ENCODE measurements around the gene IFNA17.
"Not testable (repeated sequence)": the region's sequence is repeated elsewhere in the genome, so short reads cannot be mapped to it uniquely, and the experiment has no call there.

IFNA17 gene

DNA sequence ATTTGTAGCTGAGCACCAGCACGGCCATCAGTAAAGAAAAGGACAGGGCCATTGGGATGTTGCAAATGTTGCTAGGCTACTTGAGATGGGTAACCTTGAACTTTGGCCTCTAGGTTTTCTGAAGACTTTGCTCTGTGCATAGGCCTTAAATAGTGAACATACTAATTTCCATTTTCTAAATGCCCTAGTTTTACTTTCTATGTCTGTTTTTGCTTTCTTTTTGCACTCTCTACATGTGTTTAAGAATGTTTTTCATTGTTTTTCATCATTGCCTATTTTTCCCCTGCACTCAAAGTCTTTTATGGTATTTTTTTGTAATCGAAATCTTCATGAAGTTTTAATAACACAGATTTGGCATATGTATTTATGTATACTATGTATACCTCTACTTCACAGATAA is at the start of gene IFNA17:
IFNA17 (minus strand) TSS at position 101 of the 400 bp plus-strand sequence; CDS start at position 52, 49 bp downstream.
- DNase-seq = no peak

DNA sequence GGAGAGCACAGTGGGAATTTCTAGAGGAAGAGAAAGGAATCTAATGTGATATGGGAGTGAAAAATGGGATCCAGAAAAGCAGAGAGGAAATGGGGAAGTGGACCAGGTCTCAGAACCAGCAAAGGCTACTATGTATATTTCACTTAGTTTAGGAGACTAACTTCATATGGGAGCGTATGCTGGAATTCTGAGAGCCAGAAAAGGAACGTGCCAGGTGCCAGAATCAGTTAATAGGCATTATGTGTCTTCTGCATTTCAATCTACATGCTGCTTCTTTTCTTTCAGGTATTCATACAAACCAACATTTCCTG is 40.3 kb upstream of the IFNA17 start:
- DNase-seq = no peak

GRCh38 chr9:21267485-21268346 is 39.7 kb upstream of the IFNA17 start:
- no peak for DNase-seq

DNA sequence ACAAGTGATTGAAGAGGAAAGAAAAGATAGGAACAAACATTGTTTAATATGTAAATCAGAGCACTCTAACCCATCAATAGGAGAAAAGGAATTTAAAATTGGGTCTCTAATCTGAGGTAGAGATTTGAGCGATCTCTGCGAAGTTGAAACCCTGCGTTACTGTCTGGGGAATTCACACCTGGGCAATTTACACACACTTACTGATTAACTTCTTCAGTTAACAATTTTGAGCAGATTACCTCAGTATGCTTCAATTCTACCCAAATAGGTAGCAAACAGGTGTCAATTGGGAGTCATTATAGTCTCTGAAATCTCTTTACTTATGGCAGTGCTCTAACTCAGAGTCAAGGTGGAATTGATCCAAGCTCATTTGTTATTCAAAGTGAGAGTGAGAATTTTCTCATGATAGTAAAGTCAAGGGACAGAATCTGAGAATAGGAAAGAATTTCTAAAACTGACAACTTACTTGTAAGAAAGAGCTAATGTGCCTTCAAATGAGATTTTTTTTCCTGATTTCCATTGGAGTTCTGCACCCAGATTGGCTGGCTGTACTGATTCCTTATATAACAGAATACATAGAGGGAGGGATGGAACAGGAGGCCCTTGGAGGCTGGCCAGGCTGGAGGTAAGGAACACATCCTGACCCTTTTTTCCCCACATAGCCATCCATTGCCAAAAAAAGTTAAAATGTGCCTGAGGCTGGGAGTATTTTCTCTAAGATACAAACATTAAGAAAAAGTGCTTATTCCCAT is 38.9 kb upstream of the IFNA17 start:
- DNase-seq = no peak

DNA sequence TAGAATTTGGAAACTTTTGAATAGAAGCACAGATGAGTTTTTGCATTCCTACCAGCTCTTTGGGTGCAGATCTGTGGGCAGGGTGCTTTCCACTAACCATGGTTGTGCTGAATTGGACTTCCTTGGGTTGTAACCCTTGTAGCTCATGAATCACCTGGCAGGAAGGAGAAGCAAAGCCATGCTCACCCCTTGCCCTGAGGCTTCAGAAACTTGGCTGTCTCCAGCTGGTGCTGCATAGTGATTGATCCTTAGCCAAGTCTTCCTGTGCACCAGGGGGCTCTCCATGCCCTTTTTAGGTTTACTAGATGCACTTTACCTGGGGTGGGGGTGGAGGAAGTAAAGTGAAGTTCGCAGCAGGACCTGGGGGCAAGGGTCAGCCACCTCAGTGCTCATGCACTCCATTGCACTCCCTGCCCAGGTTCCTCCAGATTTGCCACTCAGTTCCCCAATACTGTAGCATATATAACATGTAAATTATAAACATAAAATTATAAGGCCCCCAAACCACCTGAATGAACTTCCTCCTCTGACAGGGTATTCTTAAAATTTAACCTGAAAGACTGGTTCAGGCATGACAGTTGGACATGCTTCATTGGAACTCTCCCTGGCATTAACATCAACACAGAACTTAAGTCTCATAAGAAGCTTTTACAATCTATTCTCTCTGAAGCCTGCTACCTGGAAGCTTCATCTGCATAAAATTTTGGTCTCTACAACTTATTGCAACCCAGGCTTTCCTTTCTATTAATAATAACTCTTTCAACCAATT is 37.6 kb upstream of the IFNA17 start:
- DNase-seq = no peak

- no peak for DNase-seq
Observed at GRCh38 chr9:21255538-21256212, 27.7 kb upstream of the IFNA17 start.

GRCh38 chr9:21252721-21253547 is 24.9 kb upstream of the IFNA17 start:
- DNase-seq = peak; percentile 13

DNA sequence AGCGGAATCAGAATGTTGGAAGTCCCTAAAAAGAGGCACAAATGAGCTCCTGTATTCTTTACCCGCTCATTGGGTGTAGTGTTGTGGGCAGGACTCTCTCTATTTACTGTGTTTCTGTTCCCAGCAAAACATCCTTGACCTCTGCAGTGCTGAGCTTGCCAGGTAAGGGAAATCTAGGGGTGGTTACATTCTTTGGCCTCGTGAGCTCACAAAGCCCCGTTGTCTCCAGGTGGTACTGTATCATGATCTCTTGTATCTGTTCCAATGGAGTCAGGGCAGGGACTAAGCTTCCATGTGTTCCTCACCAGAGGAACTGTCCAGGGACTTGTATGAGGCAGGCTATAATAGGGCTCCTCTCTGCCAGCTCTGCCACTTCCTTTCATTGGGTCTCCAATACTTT is 23.6 kb upstream of the IFNA17 start:
- DNase-seq = no peak

GRCh38 chr9:21251190-21251589 is 23.2 kb upstream of the IFNA17 start:
- no peak for DNase-seq

GRCh38 chr9:21244836-21245235 is 16.8 kb upstream of the IFNA17 start:
- DNase-seq = no peak

DNA sequence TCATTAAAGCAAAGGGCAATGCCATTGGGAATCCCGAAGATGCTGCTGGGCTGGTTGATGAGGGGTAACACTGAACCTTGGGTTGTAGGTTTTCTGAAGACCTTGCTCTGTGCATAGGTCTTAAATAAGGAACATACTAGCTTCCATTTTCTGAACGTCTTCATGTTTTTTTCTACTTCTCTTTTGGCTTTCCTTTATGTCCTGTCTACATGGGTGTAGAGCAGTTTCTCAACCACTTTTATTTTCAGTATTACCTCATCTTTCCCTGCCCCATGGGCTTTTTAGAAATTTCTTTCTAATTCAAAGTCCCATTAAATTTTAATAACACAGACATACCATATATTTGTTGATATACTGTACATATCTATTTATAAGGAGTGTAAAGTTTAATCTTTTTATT is 11.9 kb upstream of the IFNA17 start, which contains the start of gene IFNA14:
IFNA14 (minus strand) TSS at position 95 of the 400 bp plus-strand sequence; CDS start at position 25, 70 bp downstream.
- DNase-seq = no peak

DNA sequence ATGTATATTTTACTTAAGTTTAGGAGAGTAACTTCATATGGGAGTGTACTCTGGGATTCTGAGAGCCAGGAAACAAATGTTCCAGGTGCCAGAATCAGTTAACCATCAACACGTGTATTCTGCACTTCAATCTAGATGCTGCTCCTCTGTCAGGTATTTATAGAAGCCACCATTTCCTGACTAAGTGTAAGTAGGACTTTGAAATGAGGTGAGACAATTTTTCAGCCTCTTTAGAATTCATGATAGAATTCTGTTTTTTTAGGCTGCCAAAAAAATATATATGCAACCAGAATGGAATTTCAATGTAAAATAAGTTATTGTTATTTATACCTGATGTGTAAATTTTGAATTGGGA is 8.3 kb upstream of the IFNA17 start:
- not testable (repeated sequence) for DNase-seq

- peak; percentile 27 for DNase-seq
Observed at GRCh38 chr9:21235468-21236359, 7.7 kb upstream of the IFNA17 start.

GRCh38 chr9:21234153-21234687 is 6.2 kb upstream of the IFNA17 start:
- no peak for DNase-seq

- DNase-seq = no peak
Observed at GRCh38 chr9:21233258-21233657, 5.2 kb upstream of the IFNA17 start.

GRCh38 chr9:21217211-21217610 is 10.8 kb downstream of the IFNA17 start, which contains the start of gene IFNA16:
Gene IFNA16 (minus strand): TSS chr9:21217311. CDS start chr9:21217305, 6 bp downstream.
- not testable (repeated sequence) for DNase-seq

GRCh38 chr9:21213411-21214326 is 14.4 kb downstream of the IFNA17 start:
- not testable (repeated sequence) for DNase-seq

- DNase-seq = not testable (repeated sequence)
Observed at GRCh38 chr9:21212160-21212559, 15.9 kb downstream of the IFNA17 start.

DNA sequence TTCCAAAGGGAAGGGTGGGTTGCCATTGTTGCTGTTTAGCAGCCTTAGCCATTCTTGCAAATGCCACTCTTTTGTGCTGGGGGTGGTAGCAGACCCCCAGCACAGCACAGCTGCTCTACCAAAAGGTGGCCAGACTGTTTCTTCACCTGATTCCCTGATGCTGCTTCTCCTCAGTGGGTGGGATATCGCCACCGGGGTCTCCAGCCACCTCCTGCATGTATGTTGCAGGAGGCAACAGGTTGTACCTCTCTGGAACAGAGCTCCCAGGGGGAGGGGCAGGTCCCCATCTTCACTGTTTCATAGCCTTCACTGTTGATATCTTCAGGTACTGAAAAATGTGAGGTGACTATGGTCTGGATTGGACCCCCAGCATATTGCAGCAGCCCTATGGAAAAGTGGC is 17.2 kb downstream of the IFNA17 start:
- not testable (repeated sequence) for DNase-seq

All from stimulated activated CD4-positive, alpha-beta T cell treated with anti-CD3 and anti-CD28 coated beads, Interleukin-15, amount 100 ng/mL, for 24 hours (primary cell).